Measurements from ENCODE around the gene PNPLA1.

Gene PNPLA1

DNA sequence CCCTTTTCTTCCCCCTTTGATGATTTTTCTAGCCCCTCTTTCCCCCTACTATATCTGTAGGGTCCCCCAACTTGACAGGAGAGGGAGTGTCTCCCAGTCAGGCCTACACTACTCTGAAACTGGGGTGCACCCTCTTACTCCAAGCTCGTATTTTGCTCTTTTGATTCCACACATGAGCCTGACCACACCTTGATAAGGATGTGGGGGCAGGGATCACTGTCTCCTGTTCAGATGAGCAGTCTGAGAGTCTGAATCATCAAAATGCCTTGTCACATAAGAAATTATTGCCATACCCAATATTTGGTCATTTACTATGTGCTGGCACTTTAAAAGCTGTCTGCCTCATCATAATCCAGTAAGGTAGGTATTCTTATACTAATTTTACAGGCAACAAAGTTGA, 15.9 kb downstream of the PNPLA1 start (continued):
- TF ChIP-seq, protein P1, sequence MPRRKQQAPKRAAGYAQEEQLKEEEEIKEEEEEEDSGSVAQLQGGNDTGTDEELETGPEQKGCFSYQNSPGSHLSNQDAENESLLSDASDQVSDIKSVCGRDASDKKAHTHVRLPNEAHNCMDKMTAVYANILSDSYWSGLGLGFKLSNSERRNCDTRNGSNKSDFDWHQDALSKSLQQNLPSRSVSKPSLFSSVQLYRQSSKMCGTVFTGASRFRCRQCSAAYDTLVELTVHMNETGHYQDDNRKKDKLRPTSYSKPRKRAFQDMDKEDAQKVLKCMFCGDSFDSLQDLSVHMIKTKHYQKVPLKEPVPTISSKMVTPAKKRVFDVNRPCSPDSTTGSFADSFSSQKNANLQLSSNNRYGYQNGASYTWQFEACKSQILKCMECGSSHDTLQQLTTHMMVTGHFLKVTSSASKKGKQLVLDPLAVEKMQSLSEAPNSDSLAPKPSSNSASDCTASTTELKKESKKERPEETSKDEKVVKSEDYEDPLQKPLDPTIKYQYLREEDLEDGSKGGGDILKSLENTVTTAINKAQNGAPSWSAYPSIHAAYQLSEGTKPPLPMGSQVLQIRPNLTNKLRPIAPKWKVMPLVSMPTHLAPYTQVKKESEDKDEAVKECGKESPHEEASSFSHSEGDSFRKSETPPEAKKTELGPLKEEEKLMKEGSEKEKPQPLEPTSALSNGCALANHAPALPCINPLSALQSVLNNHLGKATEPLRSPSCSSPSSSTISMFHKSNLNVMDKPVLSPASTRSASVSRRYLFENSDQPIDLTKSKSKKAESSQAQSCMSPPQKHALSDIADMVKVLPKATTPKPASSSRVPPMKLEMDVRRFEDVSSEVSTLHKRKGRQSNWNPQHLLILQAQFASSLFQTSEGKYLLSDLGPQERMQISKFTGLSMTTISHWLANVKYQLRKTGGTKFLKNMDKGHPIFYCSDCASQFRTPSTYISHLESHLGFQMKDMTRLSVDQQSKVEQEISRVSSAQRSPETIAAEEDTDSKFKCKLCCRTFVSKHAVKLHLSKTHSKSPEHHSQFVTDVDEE (CRISPR knock-in tag; IDR thresholded peaks at IDR 0.05) = no peak
- TF ChIP-seq ZNF8 (CRISPR knock-in tag; IDR thresholded peaks at IDR 0.05) = no peak
- TF ChIP-seq RARB (CRISPR knock-in tag; IDR thresholded peaks at IDR 0.05) = no peak
- no peak for TF ChIP-seq BACH2 (CRISPR knock-in tag; IDR thresholded peaks at IDR 0.05; ENCODE audit: borderline replicate concordance)

- ATAC-seq = no peak
- no peak for TF ChIP-seq PATZ1 (CRISPR knock-in tag; IDR thresholded peaks at IDR 0.05; ENCODE audit: borderline replicate concordance)
- TF ChIP-seq OSR1 (CRISPR knock-in tag; IDR thresholded peaks at IDR 0.05) = no peak
- no peak for TF ChIP-seq TOX (CRISPR knock-in tag; IDR thresholded peaks at IDR 0.05; ENCODE audit: borderline replicate concordance)
- no peak for TF ChIP-seq TCF4 (CRISPR knock-in tag; IDR thresholded peaks at IDR 0.05; ENCODE audit: borderline replicate concordance)
- no peak for TF ChIP-seq CSRNP3 (CRISPR knock-in tag; IDR thresholded peaks at IDR 0.05)
- no peak for TF ChIP-seq ESRRG (CRISPR knock-in tag; IDR thresholded peaks at IDR 0.05)
- TF ChIP-seq ZFP30 (CRISPR knock-in tag; IDR thresholded peaks at IDR 0.05) = no peak
These were observed 17.0 kb downstream of the PNPLA1 start for GRCh38 chr6:36286858-36287257.

DNA sequence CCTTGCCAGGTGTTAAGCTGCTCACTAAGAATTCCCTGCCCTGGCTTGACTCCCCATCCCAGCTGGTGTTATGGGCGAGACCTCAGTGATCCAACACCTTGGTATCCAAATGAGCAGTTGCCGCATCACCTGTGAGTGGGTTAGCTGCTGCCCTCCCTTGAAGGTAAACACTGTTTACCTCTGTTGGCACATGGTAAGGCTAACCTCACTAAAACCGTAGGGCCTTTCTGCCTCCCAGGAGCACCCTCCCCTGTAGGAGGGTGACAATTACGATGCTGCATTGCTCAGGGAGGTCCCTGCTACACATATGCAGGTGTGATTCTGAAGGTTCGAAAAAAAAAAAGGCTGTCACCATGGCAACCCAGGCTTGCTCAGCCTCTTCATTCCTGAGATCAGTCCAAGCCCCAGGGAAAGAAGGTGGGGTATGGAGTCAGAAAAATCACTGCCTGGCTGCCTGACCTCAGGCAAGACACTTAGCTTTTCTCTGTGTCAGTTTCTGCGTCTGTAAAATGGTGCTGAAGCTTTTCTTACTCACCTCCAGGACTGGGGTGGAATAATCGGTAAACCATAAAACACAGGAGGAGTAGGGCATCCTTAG, 19.5 kb downstream of the PNPLA1 start:
- no peak for ATAC-seq
- TF ChIP-seq GLIS3 (CRISPR knock-in tag; IDR thresholded peaks at IDR 0.05) (no peak), CSRNP3 (CRISPR knock-in tag; IDR thresholded peaks at IDR 0.05) (no peak), TOX (CRISPR knock-in tag; IDR thresholded peaks at IDR 0.05; ENCODE audit: borderline replicate concordance) (no peak)

DNA sequence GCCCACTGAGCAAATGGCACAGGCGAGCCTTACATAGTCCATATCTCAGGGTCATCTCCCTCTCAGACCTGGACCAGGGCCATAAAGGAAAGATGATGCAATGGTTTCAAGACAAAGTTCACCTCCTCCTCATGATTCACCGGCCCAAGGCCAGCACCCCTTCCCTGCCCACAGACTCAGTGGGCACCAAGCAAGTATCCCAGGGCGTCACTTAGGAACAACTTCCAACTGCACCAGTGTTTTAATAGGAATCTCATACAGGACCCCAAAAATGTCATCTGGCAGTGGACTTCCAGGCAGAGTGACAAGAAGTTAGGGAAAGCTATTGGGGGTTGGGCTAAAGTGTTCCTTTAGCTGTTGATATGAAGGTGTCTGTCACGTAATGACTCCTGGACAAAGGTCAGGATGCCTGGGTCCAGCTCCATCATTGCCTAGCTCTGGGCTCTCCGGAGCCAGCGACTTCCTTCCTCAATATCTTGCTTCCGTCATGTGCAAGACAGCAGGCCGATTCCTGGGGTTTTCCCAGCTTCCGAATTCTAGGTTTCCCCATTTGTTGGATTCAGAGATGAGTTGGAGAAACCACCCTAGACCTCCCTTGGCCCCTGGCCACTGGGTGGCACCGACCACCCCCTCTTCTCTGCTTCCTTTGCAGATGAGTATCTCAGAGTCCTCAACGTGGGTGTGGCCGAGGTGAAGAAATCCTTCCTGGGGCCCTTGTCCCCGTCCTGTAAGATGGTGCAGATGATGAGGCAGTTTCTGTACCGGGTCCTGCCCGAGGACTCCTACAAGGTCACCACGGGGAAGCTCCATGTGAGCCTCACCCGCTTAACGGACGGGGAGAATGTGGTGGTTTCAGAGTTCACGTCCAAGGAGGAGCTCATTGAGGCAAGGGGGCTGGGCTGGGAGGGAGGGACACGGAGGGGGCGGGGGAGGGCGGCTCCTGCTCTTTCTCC, 21.1 kb downstream of the PNPLA1 start:
- TF ChIP-seq, protein P2, sequence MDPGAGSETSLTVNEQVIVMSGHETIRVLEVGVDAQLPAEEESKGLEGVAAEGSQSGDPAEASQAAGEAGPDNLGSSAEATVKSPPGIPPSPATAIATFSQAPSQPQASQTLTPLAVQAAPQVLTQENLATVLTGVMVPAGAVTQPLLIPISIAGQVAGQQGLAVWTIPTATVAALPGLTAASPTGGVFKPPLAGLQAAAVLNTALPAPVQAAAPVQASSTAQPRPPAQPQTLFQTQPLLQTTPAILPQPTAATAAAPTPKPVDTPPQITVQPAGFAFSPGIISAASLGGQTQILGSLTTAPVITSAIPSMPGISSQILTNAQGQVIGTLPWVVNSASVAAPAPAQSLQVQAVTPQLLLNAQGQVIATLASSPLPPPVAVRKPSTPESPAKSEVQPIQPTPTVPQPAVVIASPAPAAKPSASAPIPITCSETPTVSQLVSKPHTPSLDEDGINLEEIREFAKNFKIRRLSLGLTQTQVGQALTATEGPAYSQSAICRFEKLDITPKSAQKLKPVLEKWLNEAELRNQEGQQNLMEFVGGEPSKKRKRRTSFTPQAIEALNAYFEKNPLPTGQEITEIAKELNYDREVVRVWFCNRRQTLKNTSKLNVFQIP (CRISPR knock-in tag; IDR thresholded peaks at IDR 0.05; ENCODE audit: borderline replicate concordance, low read depth) = no peak
- TF ChIP-seq CSDC2 (CRISPR knock-in tag; IDR thresholded peaks at IDR 0.05) (no peak), ZFP30 (CRISPR knock-in tag; IDR thresholded peaks at IDR 0.05) (no peak), TOX (CRISPR knock-in tag; IDR thresholded peaks at IDR 0.05; ENCODE audit: borderline replicate concordance) (no peak), ESRRG (CRISPR knock-in tag; IDR thresholded peaks at IDR 0.05) (no peak), CREB5 (CRISPR knock-in tag; IDR thresholded peaks at IDR 0.05; ENCODE audit: low read depth) (no peak), BACH2 (CRISPR knock-in tag; IDR thresholded peaks at IDR 0.05; ENCODE audit: borderline replicate concordance) (no peak), ISL1 (CRISPR knock-in tag; IDR thresholded peaks at IDR 0.05) (no peak), CSRNP3 (CRISPR knock-in tag; IDR thresholded peaks at IDR 0.05) (no peak), PATZ1 (CRISPR knock-in tag; IDR thresholded peaks at IDR 0.05; ENCODE audit: borderline replicate concordance) (no peak)
- ATAC-seq = no peak
